SK-N-SH treated with all-trans-retinoic acid at 6 μM for 48 hours (cell line): ENCODE data around the gene MICALL2.

Experiments
- ATAC-seq: fragments of 200-7000 bp; cut with Tn5 transposase; 3 replicates; pipeline ENCODE4 v1.9.1; 2020; ENCODE audit warnings: mild to moderate bottlenecking, moderate library complexity
- ARNTL ChIP-seq: fragments of 450-650 bp; formaldehyde crosslinking; IDR thresholded peaks from 2 replicates; pipeline ENCODE4 v1.5.0; 2020; ENCODE audit warnings: low read depth, mild to moderate bottlenecking, moderate library complexity, borderline replicate concordance
- BACH2 ChIP-seq: fragments of 250-450 bp; sonication (Bioruptor Pico); IDR thresholded peaks from 2 replicates; pipeline ENCODE4 v1.9.0; 2021; ENCODE audit warnings: mild to moderate bottlenecking, borderline replicate concordance
- CSDC2 ChIP-seq: fragments of 250-450 bp; sonication (Bioruptor Pico); IDR thresholded peaks from 2 replicates; pipeline ENCODE4 v1.5.0; 2020; ENCODE audit warnings: mild to moderate bottlenecking, moderate library complexity
- ESRRG ChIP-seq: fragments of 250-450 bp; sonication (Bioruptor Pico); IDR thresholded peaks from 2 replicates; pipeline ENCODE4 v1.6.1; 2021; ENCODE audit warnings: mild to moderate bottlenecking
- GLIS3 ChIP-seq: fragments of 250-450 bp; sonication (Bioruptor Pico); IDR thresholded peaks from 2 replicates; pipeline ENCODE4 v1.5.0; 2020; ENCODE audit warnings: mild to moderate bottlenecking, moderate library complexity
- ISL1 ChIP-seq: fragments of 250-450 bp; sonication (Bioruptor Pico); IDR thresholded peaks from 2 replicates; pipeline ENCODE4 v2.1.2; 2022; ENCODE audit warnings: mild to moderate bottlenecking, moderate library complexity
- OSR1 ChIP-seq: fragments of 250-450 bp; sonication (Bioruptor Pico); IDR thresholded peaks from 2 replicates; pipeline ENCODE4 v1.8.0; 2022; ENCODE audit warnings: moderate library complexity, mild to moderate bottlenecking, inconsistent platforms
- PPARA ChIP-seq: fragments of 250-450 bp; sonication (Bioruptor Pico); IDR thresholded peaks from 2 replicates; pipeline ENCODE4 v1.5.0; 2020; ENCODE audit warnings: mild to moderate bottlenecking, borderline replicate concordance
- RARB ChIP-seq: fragments of 250-450 bp; sonication (Bioruptor Pico); IDR thresholded peaks from 2 replicates; pipeline ENCODE4 v1.8.0; 2021; ENCODE audit warnings: mild to moderate bottlenecking, moderate library complexity
- SNAI2 ChIP-seq: fragments of 250-450 bp; sonication (Bioruptor Pico); IDR thresholded peaks from 2 replicates; pipeline ENCODE4 v1.5.0; 2020; ENCODE audit warnings: mild to moderate bottlenecking, moderate library complexity
- TOX ChIP-seq: fragments of 250-450 bp; sonication (Bioruptor Pico); IDR thresholded peaks from 2 replicates; pipeline ENCODE4 v1.8.0; 2021; ENCODE audit warnings: mild to moderate bottlenecking, moderate library complexity, borderline replicate concordance
- ZC3H10 ChIP-seq: fragments of 250-450 bp; sonication (Bioruptor Pico); IDR thresholded peaks from 2 replicates; pipeline ENCODE4 v1.5.1; 2021; ENCODE audit warnings: mild to moderate bottlenecking, moderate library complexity
- ZFP30 ChIP-seq: fragments of 450-650 bp; formaldehyde crosslinking; IDR thresholded peaks from 2 replicates; pipeline ENCODE4 v1.5.0; 2022; ENCODE audit warnings: mild to moderate bottlenecking, moderate library complexity
- ZNF565 ChIP-seq: fragments of 450-650 bp; formaldehyde crosslinking; conservative IDR thresholded peaks from 2 replicates; pipeline ENCODE4 v1.5.0; 2020; ENCODE audit warnings: low read depth, mild to moderate bottlenecking, moderate library complexity
- ZNF70 ChIP-seq: fragments of 450-650 bp; formaldehyde crosslinking; IDR thresholded peaks from 2 replicates; pipeline ENCODE4 v1.5.0; 2020; ENCODE audit warnings: mild to moderate bottlenecking, moderate library complexity
- ZNF8 ChIP-seq: fragments of 450-650 bp; formaldehyde crosslinking; IDR thresholded peaks from 2 replicates; pipeline ENCODE4 v1.5.0; 2020; ENCODE audit warnings: mild to moderate bottlenecking, moderate library complexity
- TF ChIP-seq, protein P1 (sequence below): fragments of 250-450 bp; sonication (Bioruptor Pico); IDR thresholded peaks from 2 replicates; pipeline ENCODE4 v1.5.1; 2021; ENCODE audit warnings: mild to moderate bottlenecking, moderate library complexity
- TF ChIP-seq, protein P2 (sequence below): fragments of 250-450 bp; sonication (Bioruptor Pico); IDR thresholded peaks from 2 replicates; pipeline ENCODE4 v1.8.0; 2021; ENCODE audit warnings: low read depth, mild to moderate bottlenecking, moderate library complexity, borderline replicate concordance
- TF ChIP-seq, protein P3 (sequence below): fragments of 250-450 bp; sonication (Bioruptor Pico); IDR thresholded peaks from 2 replicates; pipeline ENCODE4 v1.8.0; 2020; ENCODE audit warnings: mild to moderate bottlenecking, moderate library complexity, borderline replicate concordance
- TF ChIP-seq, protein P4 (sequence below): fragments of 250-450 bp; sonication (Bioruptor Pico); IDR thresholded peaks from 2 replicates; pipeline ENCODE4 v1.5.0; 2020; ENCODE audit warnings: mild to moderate bottlenecking, moderate library complexity

Gene MICALL2

DNA sequence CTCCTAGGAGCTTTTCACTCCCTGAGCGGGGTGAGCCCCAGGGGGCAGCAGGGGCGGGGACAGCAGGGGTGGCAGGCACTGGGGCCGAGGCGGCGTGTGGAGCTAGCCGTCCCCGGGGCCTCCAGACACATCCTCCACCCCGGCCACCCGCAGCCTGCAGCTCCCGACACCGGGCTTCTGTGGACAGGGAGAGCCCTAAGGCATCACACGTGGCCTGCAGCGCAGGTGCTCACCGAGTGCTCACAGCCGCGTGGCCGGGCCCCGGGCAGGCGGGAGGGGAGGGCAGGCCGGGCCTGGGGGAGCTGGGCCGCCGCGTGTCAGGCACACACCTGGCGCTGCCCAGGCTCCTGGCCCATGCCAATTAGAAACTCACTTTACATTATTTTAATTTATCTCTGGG, 51.4 kb downstream of the MICALL2 start:
- TF ChIP-seq ZNF565 (CRISPR knock-in tag) (no peak), PPARA (CRISPR knock-in tag) (no peak), ZC3H10 (no peak), ESRRG (CRISPR knock-in tag) (no peak), ZNF8 (no peak)
- TF ChIP-seq, protein P1, sequence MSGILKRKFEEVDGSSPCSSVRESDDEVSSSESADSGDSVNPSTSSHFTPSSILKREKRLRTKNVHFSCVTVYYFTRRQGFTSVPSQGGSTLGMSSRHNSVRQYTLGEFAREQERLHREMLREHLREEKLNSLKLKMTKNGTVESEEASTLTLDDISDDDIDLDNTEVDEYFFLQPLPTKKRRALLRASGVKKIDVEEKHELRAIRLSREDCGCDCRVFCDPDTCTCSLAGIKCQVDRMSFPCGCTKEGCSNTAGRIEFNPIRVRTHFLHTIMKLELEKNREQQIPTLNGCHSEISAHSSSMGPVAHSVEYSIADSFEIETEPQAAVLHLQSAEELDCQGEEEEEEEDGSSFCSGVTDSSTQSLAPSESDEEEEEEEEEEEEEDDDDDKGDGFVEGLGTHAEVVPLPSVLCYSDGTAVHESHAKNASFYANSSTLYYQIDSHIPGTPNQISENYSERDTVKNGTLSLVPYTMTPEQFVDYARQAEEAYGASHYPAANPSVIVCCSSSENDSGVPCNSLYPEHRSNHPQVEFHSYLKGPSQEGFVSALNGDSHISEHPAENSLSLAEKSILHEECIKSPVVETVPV (CRISPR knock-in tag), result no peak
- TF ChIP-seq, all 23 proteins: peak for 0
- no peak for ATAC-seq

DNA sequence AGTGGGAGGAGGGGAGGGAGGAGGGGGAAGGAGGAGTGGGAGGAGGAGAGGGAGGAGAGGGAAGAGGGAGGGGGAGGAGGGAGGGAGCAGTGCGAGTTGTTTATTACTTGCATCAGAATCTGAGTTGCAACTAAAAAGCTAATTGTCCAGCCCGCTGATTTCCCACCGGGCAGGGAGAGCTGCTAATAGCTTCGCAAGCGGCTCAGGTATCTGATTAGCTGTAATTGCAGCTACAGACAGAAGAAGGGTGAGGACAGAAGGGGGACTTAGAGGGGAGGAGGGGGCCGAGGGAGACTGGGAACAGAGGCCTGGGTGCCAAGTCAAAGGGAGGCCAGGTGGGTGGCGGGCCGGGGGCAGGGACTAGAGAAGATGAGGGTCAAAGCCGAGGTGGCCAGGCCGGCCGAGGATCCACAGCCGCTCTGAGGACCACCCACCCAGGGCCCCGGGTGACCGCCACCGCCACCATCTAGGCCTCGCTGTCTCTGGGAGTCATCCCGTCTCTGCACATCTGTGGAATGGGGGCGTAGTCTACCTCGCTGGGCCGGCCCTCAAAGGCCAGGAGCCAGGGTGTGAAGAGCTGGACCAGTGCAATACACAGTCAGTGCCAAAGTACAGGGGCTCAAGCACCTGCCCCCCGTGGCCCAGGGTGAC, 54.2 kb downstream of the MICALL2 start:
- peak; percentile 17; the same call in 2 of the 3 replicates for ATAC-seq
- TF ChIP-seq, protein P1 (CRISPR knock-in tag), result no peak
- TF ChIP-seq ZNF70 (CRISPR knock-in tag), result no peak
- TF ChIP-seq ZFP30 (CRISPR knock-in tag), result no peak
- no peak for TF ChIP-seq ZNF565 (CRISPR knock-in tag)
- no peak for TF ChIP-seq RARB (CRISPR knock-in tag)
- no peak for TF ChIP-seq OSR1 (CRISPR knock-in tag)
- TF ChIP-seq ESRRG (CRISPR knock-in tag), result no peak
- no peak for TF ChIP-seq BACH2 (CRISPR knock-in tag)
- no peak for TF ChIP-seq ZNF8
- no peak for TF ChIP-seq PPARA (CRISPR knock-in tag)
- TF ChIP-seq, protein P2, sequence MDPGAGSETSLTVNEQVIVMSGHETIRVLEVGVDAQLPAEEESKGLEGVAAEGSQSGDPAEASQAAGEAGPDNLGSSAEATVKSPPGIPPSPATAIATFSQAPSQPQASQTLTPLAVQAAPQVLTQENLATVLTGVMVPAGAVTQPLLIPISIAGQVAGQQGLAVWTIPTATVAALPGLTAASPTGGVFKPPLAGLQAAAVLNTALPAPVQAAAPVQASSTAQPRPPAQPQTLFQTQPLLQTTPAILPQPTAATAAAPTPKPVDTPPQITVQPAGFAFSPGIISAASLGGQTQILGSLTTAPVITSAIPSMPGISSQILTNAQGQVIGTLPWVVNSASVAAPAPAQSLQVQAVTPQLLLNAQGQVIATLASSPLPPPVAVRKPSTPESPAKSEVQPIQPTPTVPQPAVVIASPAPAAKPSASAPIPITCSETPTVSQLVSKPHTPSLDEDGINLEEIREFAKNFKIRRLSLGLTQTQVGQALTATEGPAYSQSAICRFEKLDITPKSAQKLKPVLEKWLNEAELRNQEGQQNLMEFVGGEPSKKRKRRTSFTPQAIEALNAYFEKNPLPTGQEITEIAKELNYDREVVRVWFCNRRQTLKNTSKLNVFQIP (CRISPR knock-in tag), result no peak
- no peak for TF ChIP-seq GLIS3
- TF ChIP-seq, protein P3, sequence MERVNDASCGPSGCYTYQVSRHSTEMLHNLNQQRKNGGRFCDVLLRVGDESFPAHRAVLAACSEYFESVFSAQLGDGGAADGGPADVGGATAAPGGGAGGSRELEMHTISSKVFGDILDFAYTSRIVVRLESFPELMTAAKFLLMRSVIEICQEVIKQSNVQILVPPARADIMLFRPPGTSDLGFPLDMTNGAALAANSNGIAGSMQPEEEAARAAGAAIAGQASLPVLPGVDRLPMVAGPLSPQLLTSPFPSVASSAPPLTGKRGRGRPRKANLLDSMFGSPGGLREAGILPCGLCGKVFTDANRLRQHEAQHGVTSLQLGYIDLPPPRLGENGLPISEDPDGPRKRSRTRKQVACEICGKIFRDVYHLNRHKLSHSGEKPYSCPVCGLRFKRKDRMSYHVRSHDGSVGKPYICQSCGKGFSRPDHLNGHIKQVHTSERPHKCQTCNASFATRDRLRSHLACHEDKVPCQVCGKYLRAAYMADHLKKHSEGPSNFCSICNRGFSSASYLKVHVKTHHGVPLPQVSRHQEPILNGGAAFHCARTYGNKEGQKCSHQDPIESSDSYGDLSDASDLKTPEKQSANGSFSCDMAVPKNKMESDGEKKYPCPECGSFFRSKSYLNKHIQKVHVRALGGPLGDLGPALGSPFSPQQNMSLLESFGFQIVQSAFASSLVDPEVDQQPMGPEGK (CRISPR knock-in tag), result no peak
- no peak for TF ChIP-seq TOX (CRISPR knock-in tag)
- no peak for TF ChIP-seq ARNTL
- no peak for TF ChIP-seq CSDC2 (CRISPR knock-in tag)
- TF ChIP-seq ZC3H10, result no peak

DNA sequence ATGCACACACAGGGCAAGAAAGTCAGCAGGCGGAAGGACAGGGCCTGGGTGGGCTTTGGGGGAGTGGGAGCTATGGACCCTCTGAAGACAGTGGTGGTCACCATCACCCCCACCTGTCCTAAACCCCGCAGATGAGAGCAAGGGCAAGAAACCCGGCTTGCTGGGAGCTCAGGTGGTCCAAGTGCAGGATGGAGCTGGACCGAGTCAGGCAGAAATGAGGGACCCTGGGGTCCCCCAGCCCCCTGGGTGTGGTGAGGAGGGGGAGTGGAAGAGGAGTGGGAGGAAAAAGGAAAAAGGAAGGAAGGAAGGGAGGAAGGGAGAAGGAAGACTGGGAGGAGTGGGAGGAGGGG, 54.8 kb downstream of the MICALL2 start:
- ATAC-seq, result no peak
- TF ChIP-seq SNAI2 (no peak), ESRRG (CRISPR knock-in tag) (no peak), RARB (CRISPR knock-in tag) (no peak), ZNF565 (CRISPR knock-in tag) (no peak), ISL1 (CRISPR knock-in tag) (no peak), ZNF8 (no peak), OSR1 (CRISPR knock-in tag) (no peak), GLIS3 (no peak), ZFP30 (CRISPR knock-in tag) (no peak), ZC3H10 (no peak), TOX (CRISPR knock-in tag) (no peak), CSDC2 (CRISPR knock-in tag) (no peak), PPARA (CRISPR knock-in tag) (no peak)
- TF ChIP-seq, protein P3 (CRISPR knock-in tag), result no peak
- TF ChIP-seq, protein P4, sequence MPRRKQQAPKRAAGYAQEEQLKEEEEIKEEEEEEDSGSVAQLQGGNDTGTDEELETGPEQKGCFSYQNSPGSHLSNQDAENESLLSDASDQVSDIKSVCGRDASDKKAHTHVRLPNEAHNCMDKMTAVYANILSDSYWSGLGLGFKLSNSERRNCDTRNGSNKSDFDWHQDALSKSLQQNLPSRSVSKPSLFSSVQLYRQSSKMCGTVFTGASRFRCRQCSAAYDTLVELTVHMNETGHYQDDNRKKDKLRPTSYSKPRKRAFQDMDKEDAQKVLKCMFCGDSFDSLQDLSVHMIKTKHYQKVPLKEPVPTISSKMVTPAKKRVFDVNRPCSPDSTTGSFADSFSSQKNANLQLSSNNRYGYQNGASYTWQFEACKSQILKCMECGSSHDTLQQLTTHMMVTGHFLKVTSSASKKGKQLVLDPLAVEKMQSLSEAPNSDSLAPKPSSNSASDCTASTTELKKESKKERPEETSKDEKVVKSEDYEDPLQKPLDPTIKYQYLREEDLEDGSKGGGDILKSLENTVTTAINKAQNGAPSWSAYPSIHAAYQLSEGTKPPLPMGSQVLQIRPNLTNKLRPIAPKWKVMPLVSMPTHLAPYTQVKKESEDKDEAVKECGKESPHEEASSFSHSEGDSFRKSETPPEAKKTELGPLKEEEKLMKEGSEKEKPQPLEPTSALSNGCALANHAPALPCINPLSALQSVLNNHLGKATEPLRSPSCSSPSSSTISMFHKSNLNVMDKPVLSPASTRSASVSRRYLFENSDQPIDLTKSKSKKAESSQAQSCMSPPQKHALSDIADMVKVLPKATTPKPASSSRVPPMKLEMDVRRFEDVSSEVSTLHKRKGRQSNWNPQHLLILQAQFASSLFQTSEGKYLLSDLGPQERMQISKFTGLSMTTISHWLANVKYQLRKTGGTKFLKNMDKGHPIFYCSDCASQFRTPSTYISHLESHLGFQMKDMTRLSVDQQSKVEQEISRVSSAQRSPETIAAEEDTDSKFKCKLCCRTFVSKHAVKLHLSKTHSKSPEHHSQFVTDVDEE (CRISPR knock-in tag), result no peak
- TF ChIP-seq, protein P2 (CRISPR knock-in tag), result no peak
